ELR (cell line): ENCODE measurements around the gene MSN.
A peak's percentile ranks its signal among the peaks of the same experiment; 100 is the strongest.

ENCODE experiments used
- DNase-seq: peaks from one replicate; pipeline ENCODE4 v3.0.0-alpha.2; 2015; ENCODE audit warnings: low read depth

The MSN gene

GRCh38 chrX:65674204-65674893, 6.9 kb downstream of the MSN start:
- DNase-seq = peak; percentile 31

GRCh38 chrX:65677954-65678469, 10.6 kb downstream of the MSN start:
- DNase-seq = peak; percentile 88

DNA sequence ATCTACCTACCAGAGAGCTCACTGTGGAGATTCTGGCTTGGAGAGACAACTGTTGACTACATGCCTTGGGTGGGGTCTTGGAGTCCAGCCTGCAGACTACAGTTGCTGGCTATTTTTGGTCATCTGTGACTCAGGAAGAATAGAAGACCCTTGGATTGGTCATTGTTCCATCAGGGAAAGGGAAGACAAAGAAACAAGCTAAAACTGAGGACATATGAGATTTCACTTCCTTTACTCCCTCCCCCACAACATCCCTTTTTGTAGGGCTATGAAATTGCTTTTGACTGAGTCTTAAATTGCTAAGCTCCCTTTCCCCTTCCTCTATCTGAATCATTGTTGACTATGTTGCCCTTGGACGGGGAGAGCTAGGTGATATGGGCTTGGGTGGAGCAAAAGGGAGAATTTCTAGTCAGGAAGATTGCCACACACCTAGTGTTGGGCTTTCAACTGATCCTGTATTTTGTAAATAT, 11.7 kb downstream of the MSN start:
- DNase-seq = peak; percentile 86

- no peak for DNase-seq
These were observed 14.4 kb downstream of the MSN start for GRCh38 chrX:65681810-65682209.

GRCh38 chrX:65685112-65685511, 17.7 kb downstream of the MSN start:
- no peak for DNase-seq

DNA sequence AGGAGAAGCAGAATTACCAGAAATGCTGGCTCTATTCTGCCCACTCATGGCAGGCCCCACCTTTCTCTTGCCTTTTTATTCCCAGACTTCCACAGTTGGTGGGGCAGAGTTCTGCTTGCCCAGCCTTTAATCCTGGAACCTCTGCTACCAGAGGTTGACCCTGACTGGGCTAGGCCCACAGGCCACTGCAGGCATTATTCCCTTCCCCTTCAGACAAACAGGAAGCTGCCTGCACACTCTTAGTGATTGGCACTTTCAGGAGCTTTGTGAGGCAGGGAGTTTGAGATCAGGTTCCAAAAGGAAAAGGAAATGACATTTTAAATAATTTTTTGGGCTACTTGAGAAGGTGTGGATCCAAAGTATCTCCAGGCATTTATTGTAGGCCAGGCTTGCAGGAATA, 18.8 kb downstream of the MSN start:
- no peak for DNase-seq

DNA sequence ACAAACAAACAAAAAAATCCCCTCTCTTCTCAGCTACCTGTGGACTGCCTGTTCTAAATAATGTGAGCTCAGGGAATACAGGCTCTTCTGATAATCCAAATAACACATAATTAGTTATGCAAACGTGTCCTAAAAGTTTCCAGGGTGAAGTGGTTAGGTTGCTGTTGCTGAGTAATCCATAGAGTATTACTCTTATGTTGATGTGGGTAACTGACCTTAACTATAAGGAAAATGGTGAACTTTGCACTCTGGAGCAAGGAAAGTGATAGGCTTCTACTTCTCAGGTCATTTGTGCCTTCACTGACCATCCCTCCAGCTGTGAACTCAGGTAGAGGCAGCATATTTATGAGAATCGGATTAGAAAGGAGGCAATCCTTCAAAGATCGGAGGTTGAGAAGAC, 19.9 kb downstream of the MSN start:
- DNase-seq = no peak

- DNase-seq = peak; percentile 66
These were observed 21.0 kb downstream of the MSN start for GRCh38 chrX:65688403-65688871.

- no peak for DNase-seq
These were observed 21.9 kb downstream of the MSN start for GRCh38 chrX:65689377-65689776.

DNA sequence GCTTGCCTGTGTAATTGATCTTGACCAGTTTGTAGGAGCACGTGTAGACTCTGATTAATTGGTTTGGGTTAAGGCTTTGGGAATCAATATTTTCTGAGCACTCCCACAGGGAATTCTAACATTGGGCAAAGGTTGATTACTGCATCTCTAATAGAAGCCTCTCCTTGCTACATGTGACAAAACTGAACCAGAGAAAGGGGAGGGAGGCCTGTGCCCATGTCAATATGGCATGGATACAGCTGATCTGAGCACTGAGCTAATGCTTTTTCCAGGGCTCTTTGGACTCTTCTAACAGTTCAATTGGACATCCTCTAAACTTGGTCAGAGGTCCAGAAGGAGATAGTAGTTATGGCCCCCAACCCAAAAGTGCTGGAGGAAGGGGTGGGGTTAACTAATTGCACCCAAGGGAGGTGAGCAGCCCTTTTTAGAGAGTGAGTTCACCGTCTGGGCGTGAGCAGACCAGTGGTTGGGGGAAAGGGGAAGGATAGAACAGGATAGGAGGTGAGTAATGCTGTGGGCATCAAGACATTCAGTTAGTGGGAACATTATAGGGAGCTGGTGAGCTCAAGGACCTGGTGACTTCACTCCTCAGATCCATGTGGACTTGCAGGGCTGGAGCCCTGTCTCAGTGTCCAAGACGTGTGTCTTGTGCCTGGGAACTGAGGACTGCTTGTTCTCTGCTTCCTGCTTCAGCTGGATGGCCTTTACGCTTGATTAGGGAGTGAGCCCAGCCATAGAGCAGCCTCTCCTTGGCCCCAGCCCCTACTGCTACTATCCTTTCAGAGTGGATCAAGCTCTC, 22.8 kb downstream of the MSN start:
- peak; percentile 82 for DNase-seq

DNA sequence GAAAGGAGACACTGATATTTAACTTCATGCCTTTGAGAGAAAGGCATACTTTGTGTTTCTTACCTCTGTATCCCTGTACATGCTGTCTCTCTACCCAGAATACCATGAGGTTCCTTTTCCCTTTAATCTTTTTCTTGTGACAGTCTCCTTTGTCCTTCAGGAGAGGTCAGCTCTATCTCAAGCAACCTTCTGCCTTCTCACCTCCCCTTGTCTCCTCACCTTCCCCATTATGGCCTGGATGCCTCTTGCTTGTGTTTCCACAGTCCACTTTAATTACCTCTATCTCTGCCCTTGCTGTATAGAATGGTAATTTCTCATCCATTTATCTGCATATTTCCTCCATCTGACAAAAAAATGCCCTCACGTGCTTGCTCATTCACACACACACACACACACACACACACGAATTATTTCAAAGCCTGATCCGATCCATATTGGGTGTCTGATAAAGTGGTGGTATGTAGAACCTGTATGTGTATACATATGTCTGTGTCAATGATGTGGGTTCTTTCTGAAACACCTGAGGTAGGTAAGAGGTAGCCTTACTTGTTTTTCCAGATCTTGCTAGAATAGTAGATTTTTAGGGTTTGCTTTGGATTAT, 28.5 kb downstream of the MSN start:
- DNase-seq = no peak

GRCh38 chrX:65696613-65697012, 29.2 kb downstream of the MSN start:
- no peak for DNase-seq

- DNase-seq = peak; percentile 65
These were observed 29.8 kb downstream of the MSN start for GRCh38 chrX:65697211-65697641.

- DNase-seq = peak; percentile 41
These were observed 30.7 kb downstream of the MSN start for GRCh38 chrX:65697915-65698796.

DNA sequence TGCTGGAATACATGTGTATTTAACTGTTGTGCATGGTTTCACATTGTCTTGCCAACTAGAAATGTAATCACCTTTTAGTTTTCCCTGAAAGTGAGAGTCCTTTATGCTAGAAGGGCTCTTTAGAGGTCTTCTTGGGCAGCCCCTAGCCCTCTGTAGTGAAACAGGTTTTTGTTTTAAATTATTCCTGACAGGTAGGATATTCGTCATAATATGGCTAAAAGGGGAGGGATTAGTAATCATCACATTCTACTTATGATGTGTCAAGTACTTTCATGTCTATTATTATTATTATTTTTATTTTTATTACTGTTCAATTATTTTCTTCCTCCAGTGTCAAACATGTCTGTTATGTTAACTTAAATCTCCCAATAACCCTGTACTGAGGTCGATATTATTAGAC, 35.5 kb downstream of the MSN start:
- no peak for DNase-seq

DNA sequence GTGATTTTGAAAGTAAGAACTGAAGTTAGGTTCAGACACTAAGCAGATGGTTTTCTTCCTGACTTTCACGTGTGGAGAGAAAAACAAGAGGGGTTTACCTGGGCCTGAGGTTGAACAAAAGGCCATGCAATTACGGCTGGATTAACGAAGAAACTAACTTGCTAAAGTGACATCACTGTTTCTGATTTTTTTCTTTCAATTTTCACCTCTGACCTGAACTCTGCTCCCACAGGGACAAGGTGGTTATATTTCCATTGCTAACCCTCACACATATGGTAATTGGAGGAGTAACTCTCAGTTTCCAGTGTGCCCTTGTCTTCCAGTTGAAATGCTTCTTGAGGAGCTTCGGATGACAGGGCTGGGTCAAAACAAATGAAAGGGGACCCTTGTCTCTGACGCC, 38.0 kb downstream of the MSN start:
- no peak for DNase-seq

GRCh38 chrX:65706041-65706828, 38.8 kb downstream of the MSN start:
- peak; percentile 85 for DNase-seq

DNA sequence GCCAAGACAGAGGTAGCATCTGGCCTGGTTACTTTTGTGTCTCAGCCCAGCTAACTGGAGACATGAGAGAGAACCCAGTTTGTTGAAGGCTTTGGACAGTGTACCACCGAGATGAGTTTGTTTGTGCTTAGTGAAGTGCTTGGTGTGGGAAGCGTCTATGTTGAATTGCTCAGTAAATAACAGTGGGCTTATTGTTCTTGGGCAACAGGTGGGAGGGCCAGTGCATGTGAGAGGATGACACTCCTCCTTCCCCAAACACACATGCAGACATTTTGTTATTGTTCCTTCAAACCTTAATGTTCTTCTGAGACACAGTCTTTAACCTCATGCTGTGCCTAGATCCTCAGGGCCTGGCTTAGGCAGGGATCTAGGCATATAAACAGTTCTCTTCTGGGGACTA, 39.7 kb downstream of the MSN start:
- no peak for DNase-seq

DNA sequence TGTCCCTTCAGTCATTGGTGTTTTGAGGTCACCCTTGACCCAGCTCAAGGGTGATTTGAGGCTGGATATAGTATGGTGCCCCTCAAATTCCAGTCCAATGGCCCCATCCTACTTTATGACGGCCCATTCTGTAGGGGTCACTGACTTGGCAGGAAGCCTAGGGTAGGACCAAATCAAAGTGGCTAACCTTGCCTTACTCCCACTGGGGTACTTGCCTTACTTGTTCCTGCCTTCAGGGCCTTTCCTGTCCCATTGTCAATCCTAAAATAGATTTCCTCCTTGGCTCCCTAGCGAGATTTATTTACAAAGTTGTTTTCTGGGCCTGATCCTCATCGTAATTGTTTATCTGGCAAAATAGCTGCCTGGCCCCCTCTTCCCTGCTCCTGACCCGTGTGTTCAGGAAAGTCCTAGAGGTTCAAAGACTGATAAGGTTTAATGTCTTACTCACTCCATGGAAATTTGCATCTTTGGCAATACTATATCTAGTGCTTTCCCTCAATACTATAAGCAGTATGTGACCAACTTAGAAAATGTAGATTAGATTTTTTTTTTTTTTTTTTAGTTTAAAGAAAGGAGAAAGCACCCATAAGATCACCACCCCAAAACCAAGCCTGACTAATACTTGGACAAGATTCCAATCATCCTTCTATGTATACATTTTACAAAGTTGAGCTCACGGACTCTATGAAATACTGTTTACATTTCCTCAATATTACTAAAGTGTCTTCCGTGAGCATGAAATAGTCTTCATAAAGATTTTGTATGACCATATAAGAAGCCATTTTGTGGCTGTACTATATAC, 44.8 kb downstream of the MSN start:
- peak; percentile 30 for DNase-seq

DNA sequence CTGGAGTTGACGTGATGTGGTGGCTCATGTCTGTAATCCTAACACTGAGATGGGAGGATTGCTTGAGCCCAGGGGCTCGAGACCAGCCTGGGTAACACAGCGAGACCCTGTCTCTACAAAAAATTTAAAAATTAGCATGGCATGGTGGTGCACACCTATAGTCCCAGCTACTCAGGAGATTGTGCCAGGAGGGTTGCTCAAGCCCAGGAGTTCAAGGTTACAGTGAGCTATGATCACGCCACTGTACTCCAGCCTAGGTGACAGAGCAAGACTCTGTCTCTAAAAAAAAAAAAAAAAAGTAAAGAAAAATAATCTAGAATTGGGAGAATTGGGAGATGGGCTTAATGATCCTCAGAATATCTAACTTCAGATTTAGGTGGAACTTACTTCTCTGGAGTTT, 51.1 kb downstream of the MSN start:
- DNase-seq = no peak
